PFSK-1 (cell line): Measurements from ENCODE around the gene IL22RA2.

Experiments
- FOXP2 ChIP-seq: optimal IDR thresholded peaks from 2 replicates; pipeline ENCODE3; 2011; ENCODE audit warnings: borderline replicate concordance, control low read depth, inconsistent platforms; ENCODE audit not compliant: insufficient read depth; ENCODE audit errors: extremely low read length, extremely low read depth
- POLR2AphosphoS5 ChIP-seq: IDR thresholded peaks from 2 replicates; pipeline ENCODE4 v1.6.1; 2012; ENCODE audit warnings: low read depth, mild to moderate bottlenecking, control low read depth, low read length, moderate library complexity
- SIN3A ChIP-seq: IDR thresholded peaks from 2 replicates; pipeline ENCODE4 v1.6.1; 2012; ENCODE audit warnings: mild to moderate bottlenecking, low read length, moderate library complexity, borderline replicate concordance; ENCODE audit not compliant: insufficient read depth
- TAF1 ChIP-seq: IDR thresholded peaks from 2 replicates; pipeline ENCODE4 v1.6.1; 2012; ENCODE audit warnings: low read length, control low read depth, borderline replicate concordance; ENCODE audit not compliant: insufficient read depth
- TF ChIP-seq, protein P1 (sequence below), 2 experiments: IDR thresholded peaks; 2 replicates each; pipeline versions ENCODE4 v1.6.1 to v1.8.0; 2011 to 2012; ENCODE audit warnings: low read depth in 2 of 2, low read length in 2 of 2, control low read depth in 1 of 2, inconsistent platforms in 1 of 2, mild to moderate bottlenecking in 1 of 2, moderate library complexity in 1 of 2; ENCODE audit not compliant: insufficient read depth in 1 of 2

Gene IL22RA2

DNA sequence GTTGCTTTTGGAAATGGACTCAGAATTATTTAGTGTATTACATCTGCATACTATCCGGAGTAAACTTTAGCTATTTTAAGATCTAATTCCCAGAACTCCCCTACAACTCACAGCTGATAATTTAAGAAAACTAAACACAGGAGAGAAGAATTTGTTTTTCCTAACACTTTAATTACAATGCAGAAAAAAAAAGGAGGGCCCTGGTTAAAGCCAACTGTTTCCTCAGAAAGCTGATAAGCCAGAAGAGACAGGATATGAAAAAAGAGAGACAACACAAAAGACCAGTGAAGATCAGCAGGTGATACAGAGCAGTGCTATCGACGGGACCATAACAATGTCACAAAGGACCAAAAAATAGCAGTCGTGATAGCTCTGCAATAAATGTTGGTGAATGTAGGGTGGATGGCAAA, 39.9 kb upstream of the IL22RA2 start:
- TF ChIP-seq SIN3A (no peak), POLR2AphosphoS5 (no peak), TAF1 (no peak), FOXP2 (no peak)
- TF ChIP-seq, protein P1, sequence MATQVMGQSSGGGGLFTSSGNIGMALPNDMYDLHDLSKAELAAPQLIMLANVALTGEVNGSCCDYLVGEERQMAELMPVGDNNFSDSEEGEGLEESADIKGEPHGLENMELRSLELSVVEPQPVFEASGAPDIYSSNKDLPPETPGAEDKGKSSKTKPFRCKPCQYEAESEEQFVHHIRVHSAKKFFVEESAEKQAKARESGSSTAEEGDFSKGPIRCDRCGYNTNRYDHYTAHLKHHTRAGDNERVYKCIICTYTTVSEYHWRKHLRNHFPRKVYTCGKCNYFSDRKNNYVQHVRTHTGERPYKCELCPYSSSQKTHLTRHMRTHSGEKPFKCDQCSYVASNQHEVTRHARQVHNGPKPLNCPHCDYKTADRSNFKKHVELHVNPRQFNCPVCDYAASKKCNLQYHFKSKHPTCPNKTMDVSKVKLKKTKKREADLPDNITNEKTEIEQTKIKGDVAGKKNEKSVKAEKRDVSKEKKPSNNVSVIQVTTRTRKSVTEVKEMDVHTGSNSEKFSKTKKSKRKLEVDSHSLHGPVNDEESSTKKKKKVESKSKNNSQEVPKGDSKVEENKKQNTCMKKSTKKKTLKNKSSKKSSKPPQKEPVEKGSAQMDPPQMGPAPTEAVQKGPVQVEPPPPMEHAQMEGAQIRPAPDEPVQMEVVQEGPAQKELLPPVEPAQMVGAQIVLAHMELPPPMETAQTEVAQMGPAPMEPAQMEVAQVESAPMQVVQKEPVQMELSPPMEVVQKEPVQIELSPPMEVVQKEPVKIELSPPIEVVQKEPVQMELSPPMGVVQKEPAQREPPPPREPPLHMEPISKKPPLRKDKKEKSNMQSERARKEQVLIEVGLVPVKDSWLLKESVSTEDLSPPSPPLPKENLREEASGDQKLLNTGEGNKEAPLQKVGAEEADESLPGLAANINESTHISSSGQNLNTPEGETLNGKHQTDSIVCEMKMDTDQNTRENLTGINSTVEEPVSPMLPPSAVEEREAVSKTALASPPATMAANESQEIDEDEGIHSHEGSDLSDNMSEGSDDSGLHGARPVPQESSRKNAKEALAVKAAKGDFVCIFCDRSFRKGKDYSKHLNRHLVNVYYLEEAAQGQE (IDR thresholded peaks at IDR 0.05; ENCODE audit: insufficient read depth in 1 of 2, low read depth in 2 of 2, low read length in 2 of 2) = no peak

DNA sequence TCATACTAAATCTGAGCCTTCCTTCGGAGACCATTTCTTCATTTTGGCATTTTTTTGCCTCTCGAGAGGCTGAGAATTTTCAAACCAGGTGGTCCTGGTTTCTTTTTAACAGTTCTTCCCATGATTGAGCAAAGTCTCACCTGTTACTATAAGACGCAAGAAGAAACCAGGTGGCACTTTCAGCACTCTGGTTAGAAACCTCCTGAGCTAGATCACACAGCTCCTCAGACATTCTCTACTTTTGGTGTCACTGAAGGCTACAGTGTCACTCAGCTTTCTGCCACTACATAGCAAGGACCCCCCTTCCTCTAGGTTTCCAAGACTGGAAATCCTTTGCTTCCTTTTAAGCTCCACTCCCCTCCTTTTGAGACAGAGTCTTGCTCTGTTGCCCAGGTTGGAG, 38.5 kb upstream of the IL22RA2 start:
- TF ChIP-seq FOXP2 (no peak), TAF1 (no peak), SIN3A (no peak), POLR2AphosphoS5 (no peak)
- TF ChIP-seq, protein P1 (IDR thresholded peaks at IDR 0.05; ENCODE audit: insufficient read depth in 1 of 2, low read depth in 2 of 2, low read length in 2 of 2) = no peak

DNA sequence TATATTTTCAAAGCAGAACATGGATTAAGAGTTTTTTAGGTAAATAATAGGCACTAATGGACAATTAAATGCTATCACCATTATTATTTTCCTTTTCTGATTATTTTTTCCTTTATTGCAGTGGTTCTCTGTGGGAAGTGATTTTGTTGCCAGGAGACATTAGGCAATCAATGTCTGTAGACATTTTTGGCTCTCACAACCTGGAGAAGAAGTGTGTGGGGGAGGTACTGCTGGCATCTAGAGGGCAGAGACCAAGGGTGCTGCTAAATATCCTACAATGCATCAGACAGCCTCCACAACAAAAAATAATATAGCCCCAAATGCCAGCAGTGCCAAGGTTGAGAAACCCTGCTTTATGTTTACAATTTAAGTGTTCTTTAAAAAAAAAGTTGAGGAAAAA, 37.5 kb upstream of the IL22RA2 start:
- TF ChIP-seq POLR2AphosphoS5 (no peak), SIN3A (no peak), FOXP2 (no peak), TAF1 (no peak)
- TF ChIP-seq, protein P1 (IDR thresholded peaks at IDR 0.05; ENCODE audit: insufficient read depth in 1 of 2, low read depth in 2 of 2, low read length in 2 of 2) = no peak

DNA sequence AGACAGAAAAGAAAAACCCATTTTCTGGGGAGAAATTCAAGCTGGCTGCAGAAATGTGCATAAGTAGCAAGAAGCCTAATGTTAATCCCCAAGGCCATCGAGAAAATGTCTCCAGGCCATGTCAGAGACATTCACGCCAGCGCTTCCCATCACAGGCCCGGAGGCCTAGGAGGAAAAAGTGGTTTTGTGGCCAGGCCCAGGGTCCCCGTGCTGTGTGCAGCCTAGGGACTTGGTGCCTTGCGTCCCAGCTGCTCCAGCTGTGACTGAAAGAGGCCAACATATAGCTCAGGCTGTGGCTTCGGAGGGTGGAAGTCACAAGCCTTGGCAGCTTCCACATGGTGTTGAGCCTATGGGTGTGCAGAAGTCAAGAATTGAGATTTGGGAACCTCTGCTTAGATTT, 34.8 kb upstream of the IL22RA2 start:
- TF ChIP-seq POLR2AphosphoS5 (no peak), SIN3A (no peak), TAF1 (no peak), FOXP2 (no peak)
- TF ChIP-seq, protein P1 (IDR thresholded peaks at IDR 0.05; ENCODE audit: insufficient read depth in 1 of 2, low read depth in 2 of 2, low read length in 2 of 2) = no peak

DNA sequence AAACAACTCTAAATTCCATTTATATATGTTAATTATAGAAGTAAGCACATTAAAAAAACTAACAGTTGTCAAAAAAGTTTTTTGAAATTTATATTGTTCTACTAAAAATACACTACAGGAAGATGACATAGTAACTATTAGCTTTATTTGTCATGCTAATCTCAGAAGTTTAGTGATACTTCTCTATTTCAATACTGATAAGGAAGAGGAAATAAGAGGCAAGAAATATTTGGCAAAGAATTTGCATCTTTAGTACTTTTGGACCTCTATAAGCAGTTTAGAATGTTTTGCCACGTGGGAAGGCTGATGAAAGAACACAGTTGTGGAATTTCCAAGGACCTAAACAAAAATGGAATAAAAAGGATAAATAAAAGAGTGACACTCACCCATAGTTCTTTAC, 33.1 kb upstream of the IL22RA2 start:
- TF ChIP-seq TAF1 = no peak
- TF ChIP-seq SIN3A = no peak
- TF ChIP-seq FOXP2 = no peak
- TF ChIP-seq POLR2AphosphoS5 = no peak
- TF ChIP-seq, protein P1 (IDR thresholded peaks at IDR 0.05; ENCODE audit: insufficient read depth in 1 of 2, low read depth in 2 of 2, low read length in 2 of 2) = no peak
